AG04450 (cell line): ENCODE measurements around the gene HTRA1. TPM values are rescaled to one million over a fixed set of nuclear protein-coding genes. Genes with fewer than 3 reads are reported as not detected.

Experiments used
- CTCF ChIA-PET: fragments of 300-600, 350-600 bp; formaldehyde crosslinking; extraction: SDS; loops from one replicate; lab custom pipeline; 2022; ENCODE audit warnings: antibody characterized with exemption, inconsistent platforms; lab: Charles Lee
- POLR2A ChIA-PET: fragments of 350-600 bp; formaldehyde crosslinking; extraction: SDS; loops from one replicate; lab custom pipeline; 2021; ENCODE audit warnings: antibody characterized with exemption, inconsistent platforms; lab: Yijun Ruan, JAX
- DNase-seq: peaks from one replicate; pipeline ENCODE4 v3.0.0-alpha.2; 2011; ENCODE audit warnings: low read depth, low spot score
- H3K27ac ChIP-seq: one replicate; pipeline ENCODE4 v1.5.1; 2012; ENCODE audit warnings: low read depth, low read length, control low read depth
- H3K27me3 ChIP-seq: one replicate; pipeline ENCODE4 v1.6.0; 2012; ENCODE audit warnings: low read length; ENCODE audit not compliant: control insufficient read depth, insufficient read depth
- H3K4me3 ChIP-seq: 2 replicates; pipeline ENCODE4 v1.5.1; 2011; ENCODE audit warnings: mild to moderate bottlenecking, low read depth, low read length, control low read depth
- H3K9me3 ChIP-seq: 2 replicates; pipeline ENCODE4 v1.5.1; 2012; ENCODE audit warnings: low read length; ENCODE audit not compliant: control insufficient read depth, insufficient read depth
- polyA plus RNA-seq: library from polyadenylated mRNA; depleted of rRNA; stranded (reverse); fragments of >200 nt; gene quantifications from 2 replicates; pipeline ENCODE4 v1.2.3, GENCODE V29; 2011
- TF ChIP-seq, protein P1 (sequence below): IDR thresholded peaks from 2 replicates; pipeline ENCODE4 v1.5.1; 2011; ENCODE audit warnings: low read depth, low read length, control low read depth, inconsistent platforms

Gene HTRA1
- polyA plus RNA-seq, 1 experiment: 187 TPM

GRCh38 chr10:122441961-122442360 lies 19.4 kb upstream of the HTRA1 start:
- ChIA-PET POLR2A (interaction anchor here (1.0 kb wide), 1 partner anchor 24 kb away, joined by 3 read pairs; no protein-coding TSS in a partner anchor), CTCF (interaction anchor here (0.6 to 2.7 kb wide), 8 partner anchors 8 to 175 kb away, joined by 3 to 23 read pairs (median 4); no protein-coding TSS in a partner anchor)
- no peak overlapping the region for H3K27ac ChIP-seq
- H3K27me3 ChIP-seq: no peaks in the 10 kb centered on the region
- H3K9me3 ChIP-seq: no peaks in the 10 kb centered on the region
- H3K4me3 ChIP-seq: no peak overlapping the region
- TF ChIP-seq, protein P1, sequence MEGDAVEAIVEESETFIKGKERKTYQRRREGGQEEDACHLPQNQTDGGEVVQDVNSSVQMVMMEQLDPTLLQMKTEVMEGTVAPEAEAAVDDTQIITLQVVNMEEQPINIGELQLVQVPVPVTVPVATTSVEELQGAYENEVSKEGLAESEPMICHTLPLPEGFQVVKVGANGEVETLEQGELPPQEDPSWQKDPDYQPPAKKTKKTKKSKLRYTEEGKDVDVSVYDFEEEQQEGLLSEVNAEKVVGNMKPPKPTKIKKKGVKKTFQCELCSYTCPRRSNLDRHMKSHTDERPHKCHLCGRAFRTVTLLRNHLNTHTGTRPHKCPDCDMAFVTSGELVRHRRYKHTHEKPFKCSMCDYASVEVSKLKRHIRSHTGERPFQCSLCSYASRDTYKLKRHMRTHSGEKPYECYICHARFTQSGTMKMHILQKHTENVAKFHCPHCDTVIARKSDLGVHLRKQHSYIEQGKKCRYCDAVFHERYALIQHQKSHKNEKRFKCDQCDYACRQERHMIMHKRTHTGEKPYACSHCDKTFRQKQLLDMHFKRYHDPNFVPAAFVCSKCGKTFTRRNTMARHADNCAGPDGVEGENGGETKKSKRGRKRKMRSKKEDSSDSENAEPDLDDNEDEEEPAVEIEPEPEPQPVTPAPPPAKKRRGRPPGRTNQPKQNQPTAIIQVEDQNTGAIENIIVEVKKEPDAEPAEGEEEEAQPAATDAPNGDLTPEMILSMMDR: no peak
- DNase-seq: no peak

DNA sequence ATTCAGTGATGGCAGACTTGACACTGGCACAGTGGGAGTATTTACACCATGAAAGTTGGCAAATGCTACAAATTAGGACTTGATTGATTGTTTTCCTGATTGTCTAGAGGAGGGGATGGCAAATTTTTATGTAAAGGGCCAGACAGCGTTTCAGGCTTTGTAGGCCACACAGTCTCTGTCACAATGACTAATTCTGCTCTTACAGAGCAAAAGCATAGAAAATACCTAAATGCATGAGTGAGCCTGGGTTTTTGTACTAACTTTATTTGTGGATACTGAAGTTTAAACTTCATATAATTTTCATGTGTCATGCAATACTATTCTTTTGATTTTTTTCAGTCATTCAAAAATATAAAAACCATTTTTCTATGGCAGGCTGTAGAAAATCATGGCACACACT lies 15.9 kb upstream of the HTRA1 start:
- no peak overlapping the region for H3K27ac ChIP-seq
- TF ChIP-seq, protein P1: no peak
- H3K4me3 ChIP-seq: no peak overlapping the region
- no peaks in the 10 kb centered on the region for H3K27me3 ChIP-seq
- DNase-seq: no peak
- no peaks in the 10 kb centered on the region for H3K9me3 ChIP-seq
- CTCF ChIA-PET: interaction anchor here (1.0 to 1.4 kb wide), 2 partner anchors 11 to 178 kb away, joined by 3 to 5 read pairs; no protein-coding TSS in a partner anchor
- POLR2A ChIA-PET: interaction anchor here (0.6 kb wide), 1 partner anchor 8 kb away, joined by 4 read pairs; no protein-coding TSS in a partner anchor

DNA sequence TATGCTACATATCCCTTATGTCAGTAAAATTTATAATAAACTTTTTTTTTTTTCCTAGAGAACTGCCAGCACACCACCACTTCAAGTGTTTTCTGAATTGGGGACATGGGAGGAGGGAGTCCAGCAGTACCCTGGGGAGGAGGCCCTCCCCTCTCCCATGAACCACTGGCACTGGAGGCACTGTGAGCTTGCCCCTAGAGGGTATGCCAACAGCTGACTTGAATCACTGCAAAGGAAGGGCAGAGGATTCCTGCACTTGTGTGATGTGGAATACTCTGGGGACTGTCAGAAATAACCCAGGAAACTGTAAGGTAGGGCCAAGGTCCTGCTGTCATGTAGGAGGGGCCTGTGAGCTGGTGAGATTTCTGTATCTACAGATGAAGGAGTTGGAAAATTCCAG lies 15.4 kb upstream of the HTRA1 start:
- Histone ChIP-seq H3K9me3 (no peaks in the 10 kb centered on the region), H3K27me3 (no peaks in the 10 kb centered on the region), H3K4me3 (no peak overlapping the region), H3K27ac (no peak overlapping the region)
- CTCF ChIA-PET: interaction anchor here (0.9 to 1.4 kb wide), 3 partner anchors 11 to 178 kb away, joined by 3 to 5 read pairs (median 5); no protein-coding TSS in a partner anchor
- no peak for DNase-seq
- POLR2A ChIA-PET: no interaction called here
- TF ChIP-seq, protein P1: no peak

DNA sequence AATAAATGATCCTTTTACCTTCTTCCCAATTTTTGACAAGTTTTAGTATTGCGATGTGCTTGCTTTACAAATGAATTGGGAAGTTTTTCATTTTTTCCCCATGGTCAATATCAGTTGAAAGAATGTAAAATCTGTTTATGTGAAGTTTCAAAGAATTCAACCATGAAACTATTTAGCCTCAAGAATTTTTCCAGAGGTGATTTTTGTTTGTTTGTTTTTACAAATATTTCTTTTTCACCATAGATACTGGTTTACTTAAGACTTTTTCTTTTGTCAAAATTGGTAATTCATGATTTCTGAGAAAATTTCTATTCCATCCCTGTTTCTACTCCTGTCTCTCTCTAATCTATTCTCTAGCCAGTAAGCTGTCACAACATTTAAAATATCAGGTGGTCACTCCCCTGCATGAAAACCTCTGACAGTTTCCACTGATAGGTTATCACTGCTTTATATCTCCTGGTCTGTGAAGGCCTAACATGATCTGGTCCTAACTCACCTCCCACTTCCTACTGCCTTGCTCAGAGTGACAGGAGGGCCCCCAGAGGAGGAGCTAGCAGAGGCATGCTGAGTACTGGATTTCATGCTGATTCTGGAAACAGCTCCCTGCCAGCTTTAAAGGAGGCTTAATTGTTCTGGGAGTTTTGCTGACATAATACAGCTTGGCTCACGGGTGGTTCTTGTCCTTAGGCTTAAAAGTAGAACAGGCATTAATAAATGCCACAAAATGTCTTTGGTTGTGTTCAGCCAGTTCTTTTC lies 14.5 kb upstream of the HTRA1 start:
- no peak overlapping the region for H3K27ac ChIP-seq
- ChIA-PET POLR2A (no interaction called here), CTCF (interaction anchor here (0.9 to 1.4 kb wide), 4 partner anchors 12 to 179 kb away, joined by 3 to 5 read pairs (median 4); no protein-coding TSS in a partner anchor)
- no peak overlapping the region for H3K4me3 ChIP-seq
- H3K27me3 ChIP-seq: no peaks in the 10 kb centered on the region
- TF ChIP-seq, protein P1: no peak
- no peaks in the 10 kb centered on the region for H3K9me3 ChIP-seq
- no peak for DNase-seq

DNA sequence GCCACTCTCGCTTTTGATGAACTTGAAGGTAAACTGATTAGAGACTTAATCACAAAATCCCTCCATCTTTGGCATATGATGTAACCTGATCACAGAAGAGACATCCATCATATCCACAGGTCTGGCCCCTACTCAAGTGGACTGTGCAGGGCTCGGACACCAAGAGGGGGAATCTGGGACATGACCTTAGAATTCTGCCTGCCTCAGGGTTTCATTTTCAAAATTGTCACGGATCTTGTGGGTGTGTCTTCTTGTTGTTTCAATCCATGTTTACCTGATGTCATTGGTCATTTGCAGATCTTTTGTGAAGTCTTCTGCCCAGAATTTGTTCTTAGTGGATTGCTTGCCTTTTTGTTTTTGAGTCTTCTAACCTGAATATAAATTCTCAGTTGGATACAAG lies 12.8 kb upstream of the HTRA1 start:
- ChIA-PET CTCF (interaction anchor here (1.2 kb wide), 1 partner anchor 13 kb away, joined by 3 read pairs; no protein-coding TSS in a partner anchor), POLR2A (no interaction called here)
- Histone ChIP-seq H3K27ac (no peak overlapping the region), H3K4me3 (no peak overlapping the region), H3K27me3 (no peaks in the 10 kb centered on the region), H3K9me3 (no peaks in the 10 kb centered on the region)
- TF ChIP-seq, protein P1: no peak
- DNase-seq: no peak
